Measurements from ENCODE around the gene TRIM2.

The TRIM2 gene

DNA sequence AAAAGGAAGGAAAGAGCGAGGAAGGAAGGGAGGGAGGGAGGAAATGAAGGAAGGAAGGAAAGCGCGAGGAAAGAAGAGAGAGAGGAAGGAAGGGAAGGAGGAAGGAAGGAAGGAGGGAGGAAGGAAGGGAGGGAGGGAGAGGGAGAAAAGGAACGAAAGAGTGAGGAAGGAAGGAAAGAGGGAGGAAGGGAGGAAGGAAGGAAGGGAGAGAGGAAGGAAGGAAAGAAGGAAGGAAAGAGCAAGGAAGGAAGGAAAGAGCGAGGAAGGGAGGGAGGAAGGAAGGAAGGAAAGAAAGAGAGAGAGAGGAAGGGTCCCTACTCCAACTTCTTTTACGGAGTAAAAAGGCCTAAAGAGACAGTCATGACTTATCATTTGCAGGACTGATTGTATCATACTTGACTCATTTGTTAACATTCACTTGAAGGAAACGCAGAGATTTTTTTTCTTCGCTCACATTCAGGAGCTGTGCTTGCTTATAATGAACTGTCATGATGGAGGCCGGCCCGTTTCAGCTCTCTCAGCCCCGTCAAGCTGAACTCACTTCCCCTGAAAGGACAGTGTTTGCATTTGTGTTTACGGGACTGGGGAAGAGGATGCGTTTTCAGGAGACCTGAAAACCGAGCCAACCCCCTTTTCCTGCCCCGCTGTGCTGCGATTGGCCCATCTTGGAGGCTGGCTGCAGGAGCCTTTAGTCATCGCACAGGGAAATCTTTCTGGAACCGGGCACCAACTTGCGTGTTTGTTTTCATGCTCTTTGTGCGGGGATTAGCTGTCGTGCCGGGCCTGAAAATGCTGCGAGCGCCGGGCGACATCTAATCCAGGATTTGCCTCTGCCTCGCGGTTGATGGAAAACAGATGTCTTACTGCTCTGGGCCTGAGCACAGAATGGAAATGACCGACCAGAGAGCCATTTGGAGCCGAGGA is 17.8 kb downstream of the TRIM2 start:
- Histone ChIP-seq H3K4me1 (ENCODE audit: low read depth, poor library complexity, severe bottlenecking) (no peaks in the 10 kb centered on the region), H3K4me3 (IDR thresholded peaks at IDR 0.05; ENCODE audit: insufficient read depth, low read depth, low read length) (no peak overlapping the region), H3K27ac (no peak overlapping the region), H3K36me3 (ENCODE audit: insufficient read depth) (no peaks in the 10 kb centered on the region), H3K4me2 (peak overlapping the region; percentile 41), H3K79me2 (ENCODE audit: insufficient read depth, low read depth) (no peaks in the 10 kb centered on the region), H2AFZ (ENCODE audit: low read depth) (peak overlapping the region; percentile 85), H3K27me3 (ENCODE audit: insufficient read depth, low read depth) (peaks cover 4% of the 10 kb centered on the region; the same call in 1 of the 2 replicates), H4K20me1 (ENCODE audit: insufficient read depth) (no peaks in the 10 kb centered on the region), H3K9ac (peak overlapping the region; percentile 22; the same call in 1 of the 2 replicates)
- TF ChIP-seq, protein P1, sequence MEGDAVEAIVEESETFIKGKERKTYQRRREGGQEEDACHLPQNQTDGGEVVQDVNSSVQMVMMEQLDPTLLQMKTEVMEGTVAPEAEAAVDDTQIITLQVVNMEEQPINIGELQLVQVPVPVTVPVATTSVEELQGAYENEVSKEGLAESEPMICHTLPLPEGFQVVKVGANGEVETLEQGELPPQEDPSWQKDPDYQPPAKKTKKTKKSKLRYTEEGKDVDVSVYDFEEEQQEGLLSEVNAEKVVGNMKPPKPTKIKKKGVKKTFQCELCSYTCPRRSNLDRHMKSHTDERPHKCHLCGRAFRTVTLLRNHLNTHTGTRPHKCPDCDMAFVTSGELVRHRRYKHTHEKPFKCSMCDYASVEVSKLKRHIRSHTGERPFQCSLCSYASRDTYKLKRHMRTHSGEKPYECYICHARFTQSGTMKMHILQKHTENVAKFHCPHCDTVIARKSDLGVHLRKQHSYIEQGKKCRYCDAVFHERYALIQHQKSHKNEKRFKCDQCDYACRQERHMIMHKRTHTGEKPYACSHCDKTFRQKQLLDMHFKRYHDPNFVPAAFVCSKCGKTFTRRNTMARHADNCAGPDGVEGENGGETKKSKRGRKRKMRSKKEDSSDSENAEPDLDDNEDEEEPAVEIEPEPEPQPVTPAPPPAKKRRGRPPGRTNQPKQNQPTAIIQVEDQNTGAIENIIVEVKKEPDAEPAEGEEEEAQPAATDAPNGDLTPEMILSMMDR (conservative IDR thresholded peaks at IDR 0.05; ENCODE audit: low read depth, low read length) = no peak

DNA sequence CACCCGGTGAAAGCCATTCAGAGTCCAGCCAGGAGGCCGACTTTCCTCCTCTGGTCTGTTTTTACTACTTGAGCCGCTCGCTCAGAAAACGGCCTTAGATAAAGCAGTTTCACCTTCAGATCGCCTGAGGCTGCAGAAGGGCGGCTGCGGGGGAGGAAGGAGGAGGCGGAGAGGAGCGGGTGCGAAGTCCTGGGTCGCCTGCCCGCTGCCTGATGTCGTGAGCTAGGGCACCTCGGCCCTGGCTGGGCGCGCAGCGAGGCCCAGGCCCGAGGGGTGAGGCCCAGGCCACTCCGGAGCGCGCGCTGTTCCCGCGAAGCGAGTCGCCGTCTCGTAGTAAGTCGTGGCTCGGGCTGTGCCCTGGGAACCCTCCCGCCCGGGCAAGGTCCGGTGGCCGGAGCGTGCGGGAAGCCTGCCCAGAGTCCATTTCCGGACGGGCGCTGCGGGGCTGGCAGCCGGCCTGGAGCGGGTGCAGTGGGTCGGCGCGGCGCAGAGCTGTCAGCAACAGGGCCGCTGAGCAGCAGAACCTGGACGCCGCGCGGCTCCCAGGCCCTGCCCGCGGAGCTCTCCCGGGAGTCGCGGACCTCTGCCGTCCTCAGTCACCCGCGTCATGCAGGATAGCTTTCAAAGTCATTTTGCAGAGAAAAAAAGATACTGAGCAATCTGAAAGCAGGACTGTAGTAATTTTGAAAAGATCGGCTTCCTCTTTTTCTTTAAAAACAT is 18.6 kb downstream of the TRIM2 start:
- peak overlapping the region; percentile 85 for H2AFZ ChIP-seq (ENCODE audit: low read depth)
- H3K4me3 ChIP-seq (IDR thresholded peaks at IDR 0.05; ENCODE audit: insufficient read depth, low read depth, low read length) = no peak overlapping the region
- no peaks in the 10 kb centered on the region for H3K36me3 ChIP-seq (ENCODE audit: insufficient read depth)
- H3K79me2 ChIP-seq (ENCODE audit: insufficient read depth, low read depth) = no peaks in the 10 kb centered on the region
- H3K4me1 ChIP-seq (ENCODE audit: low read depth, poor library complexity, severe bottlenecking) = no peaks in the 10 kb centered on the region
- TF ChIP-seq, protein P1 (conservative IDR thresholded peaks at IDR 0.05; ENCODE audit: low read depth, low read length) = no peak
- H3K4me2 ChIP-seq = peak overlapping the region; percentile 41
- H4K20me1 ChIP-seq (ENCODE audit: insufficient read depth) = no peaks in the 10 kb centered on the region
- H3K27me3 ChIP-seq (ENCODE audit: insufficient read depth, low read depth) = peaks cover 4% of the 10 kb centered on the region; the same call in 1 of the 2 replicates
- peak overlapping the region; percentile 22; the same call in 1 of the 2 replicates for H3K9ac ChIP-seq
- H3K27ac ChIP-seq = no peak overlapping the region

DNA sequence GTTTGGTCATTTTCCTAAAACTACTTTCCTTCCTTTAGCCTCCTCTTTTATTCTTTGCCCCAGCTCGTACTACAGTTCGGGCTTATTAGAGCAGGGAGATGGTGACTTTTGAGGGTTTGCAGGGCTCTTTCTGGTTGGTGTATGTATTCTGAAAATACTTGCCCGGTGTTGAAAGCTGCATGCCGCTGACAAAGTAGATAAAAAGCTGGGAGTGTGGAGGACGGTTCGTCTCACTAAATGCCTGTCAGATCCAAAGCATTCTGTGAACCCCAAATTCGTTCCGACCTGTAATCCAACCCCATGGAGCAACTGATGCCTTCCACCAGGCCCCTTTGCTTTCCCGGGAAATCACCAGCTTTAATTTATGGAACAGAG is 19.2 kb downstream of the TRIM2 start:
- H3K79me2 ChIP-seq (ENCODE audit: insufficient read depth, low read depth) = no peaks in the 10 kb centered on the region
- no peak overlapping the region for H3K27ac ChIP-seq

DNA sequence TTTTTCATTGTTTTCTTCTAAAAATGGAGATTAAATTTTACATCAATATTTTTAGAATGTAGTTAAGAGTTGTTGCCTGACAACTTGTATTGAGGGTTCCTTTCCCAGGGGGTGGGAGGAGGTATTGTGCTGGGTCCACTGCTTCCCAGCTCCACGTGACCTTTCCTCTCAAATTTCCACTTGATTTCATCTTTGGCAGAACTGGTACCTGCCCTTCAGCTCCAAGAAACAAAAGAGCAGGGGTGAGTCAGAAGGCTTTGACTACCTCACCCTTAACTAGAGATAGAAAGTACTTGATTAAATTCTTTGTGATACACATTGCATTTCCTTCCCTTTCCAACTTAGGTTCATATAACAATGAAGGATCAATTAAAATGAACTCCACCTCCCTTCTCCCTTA is 19.7 kb downstream of the TRIM2 start:
- Histone ChIP-seq H3K27me3 (ENCODE audit: insufficient read depth, low read depth) (peaks cover 4% of the 10 kb centered on the region; the same call in 1 of the 2 replicates), H3K27ac (no peak overlapping the region), H2AFZ (ENCODE audit: low read depth) (no peak overlapping the region), H3K4me2 (no peak overlapping the region), H3K4me3 (IDR thresholded peaks at IDR 0.05; ENCODE audit: insufficient read depth, low read depth, low read length) (no peak overlapping the region), H4K20me1 (ENCODE audit: insufficient read depth) (no peaks in the 10 kb centered on the region), H3K36me3 (ENCODE audit: insufficient read depth) (no peaks in the 10 kb centered on the region), H3K9ac (no peak overlapping the region), H3K4me1 (ENCODE audit: low read depth, poor library complexity, severe bottlenecking) (no peaks in the 10 kb centered on the region), H3K79me2 (ENCODE audit: insufficient read depth, low read depth) (no peaks in the 10 kb centered on the region)
- TF ChIP-seq, protein P1 (conservative IDR thresholded peaks at IDR 0.05; ENCODE audit: low read depth, low read length) = no peak

More for the DNA sequence above, 19.2 kb downstream of the TRIM2 start:
- Histone ChIP-seq H3K4me1 (ENCODE audit: low read depth, poor library complexity, severe bottlenecking) (no peaks in the 10 kb centered on the region), H3K36me3 (ENCODE audit: insufficient read depth) (no peaks in the 10 kb centered on the region), H4K20me1 (ENCODE audit: insufficient read depth) (no peaks in the 10 kb centered on the region), H3K27me3 (ENCODE audit: insufficient read depth, low read depth) (peaks cover 4% of the 10 kb centered on the region; the same call in 1 of the 2 replicates), H3K4me2 (peak overlapping the region; percentile 41), H2AFZ (ENCODE audit: low read depth) (peak overlapping the region; percentile 85; the same call in 1 of the 2 replicates), H3K9ac (no peak overlapping the region), H3K4me3 (IDR thresholded peaks at IDR 0.05; ENCODE audit: insufficient read depth, low read depth, low read length) (no peak overlapping the region)
- TF ChIP-seq, protein P1 (conservative IDR thresholded peaks at IDR 0.05; ENCODE audit: low read depth, low read length) = no peak
